Activated T-cell treated with anti-CD3 and anti-CD28 coated beads, Interleukin-2, amount 50 U/mL, for 4 hours (primary cell): ENCODE data around the gene PNKD. TPM values are rescaled to one million over a fixed set of nuclear protein-coding genes. Genes with fewer than 3 reads are reported as not detected.

Experiments used
- ATAC-seq, 2 donors: fragments of 200-7000 bp; cut with Tn5 transposase; one replicate each; pipeline ENCODE4 v1.10.0; 2021
- DNase-seq: peaks from one replicate; pipeline ENCODE4 v3.0.0-alpha.2; 2020
- H3K27me3 Mint-ChIP-seq: one replicate; pipeline ENCODE4 v1.8.0; 2021; ENCODE audit warnings: low read depth, mixed read lengths
- H3K36me3 Mint-ChIP-seq: one replicate; pipeline ENCODE4 v1.8.0; 2022; ENCODE audit warnings: mixed read lengths; ENCODE audit not compliant: insufficient read depth
- H3K4me1 Mint-ChIP-seq: one replicate; pipeline ENCODE4 v1.8.0; 2021; ENCODE audit warnings: low read depth, mixed read lengths
- H3K4me3 Mint-ChIP-seq: one replicate; pipeline ENCODE4 v1.8.0; 2021; ENCODE audit warnings: mild to moderate bottlenecking, moderate library complexity, mixed read lengths
- H3K9me3 Mint-ChIP-seq: one replicate; pipeline ENCODE4 v1.8.0; 2021; ENCODE audit warnings: mixed read lengths
- total RNA-seq, 3 donors: library from RNA; stranded (reverse); gene quantifications; one replicate each; pipeline ENCODE4 v1.2.1, GENCODE V29; 2021

Gene PNKD
- total RNA-seq, 3 donors from 2014 or later: 14.7 to 19.1 (median 17.8) TPM

DNA sequence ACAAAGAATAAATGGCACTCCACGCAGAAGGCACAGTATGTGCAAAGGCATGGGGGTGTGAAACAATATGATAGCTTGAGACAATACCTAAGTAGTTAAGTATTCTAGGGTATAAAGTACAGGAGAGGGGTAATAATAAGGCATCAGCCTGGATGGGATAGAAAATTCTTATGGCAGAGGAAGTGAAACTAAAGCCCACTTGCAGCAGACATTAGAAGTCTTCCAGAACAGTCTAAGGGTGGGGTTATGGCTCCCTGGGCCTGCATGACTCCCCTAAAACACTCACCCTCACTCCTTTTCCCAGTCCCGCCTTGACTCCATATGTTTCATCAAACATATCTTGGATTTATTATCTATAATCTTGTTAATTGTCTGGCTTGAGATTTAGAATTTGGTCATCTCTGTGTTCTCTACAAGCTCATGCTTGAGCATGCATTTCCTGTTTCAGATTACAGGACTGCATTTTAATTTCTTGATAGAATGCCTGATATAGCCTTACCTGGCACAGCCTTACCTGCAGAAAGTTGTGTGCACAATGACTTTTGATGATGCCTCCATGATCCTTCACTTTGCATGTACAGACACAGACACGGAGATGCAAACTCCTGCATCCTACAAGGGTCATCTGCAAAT lies 50.5 kb downstream of the PNKD start:
- H3K4me1 Mint-ChIP-seq: peaks cover 48% of the 10 kb centered on the region
- peaks cover 9% of the 10 kb centered on the region for H3K27me3 Mint-ChIP-seq
- no peaks in the 10 kb centered on the region for H3K36me3 Mint-ChIP-seq
- no peak overlapping the region for H3K4me3 Mint-ChIP-seq
- DNase-seq: no peak
- no peaks in the 10 kb centered on the region for H3K9me3 Mint-ChIP-seq
- ATAC-seq: no peak

GRCh38 chr2:218322768-218323525 lies 52.6 kb downstream of the PNKD start:
- H3K36me3 Mint-ChIP-seq: no peaks in the 10 kb centered on the region

GRCh38 chr2:218323526-218324472 lies 53.5 kb downstream of the PNKD start:
- ATAC-seq (no peak), DNase-seq (no peak)
- Mint-ChIP-seq H3K9me3 (no peaks in the 10 kb centered on the region), H3K36me3 (no peaks in the 10 kb centered on the region), H3K4me3 (peak overlapping the region; percentile 83), H3K4me1 (peaks cover 30% of the 10 kb centered on the region), H3K27me3 (peaks cover 9% of the 10 kb centered on the region)

More at GRCh38 chr2:218322768-218323525, 52.6 kb downstream of the PNKD start:
- Mint-ChIP-seq H3K4me1 (peaks cover 35% of the 10 kb centered on the region), H3K9me3 (no peaks in the 10 kb centered on the region), H3K27me3 (peaks cover 9% of the 10 kb centered on the region), H3K4me3 (peak overlapping the region; percentile 83)
- ATAC-seq: peak; percentile 81 to 83
- peak; percentile 25 for DNase-seq

GRCh38 chr2:218325566-218326160 lies 55.3 kb downstream of the PNKD start:
- ATAC-seq (no peak), DNase-seq (no peak)
- H3K4me1 Mint-ChIP-seq: peaks cover 30% of the 10 kb centered on the region

GRCh38 chr2:218326315-218326714 lies 56.0 kb downstream of the PNKD start:
- H3K9me3 Mint-ChIP-seq: no peaks in the 10 kb centered on the region
- peaks cover 25% of the 10 kb centered on the region for H3K4me1 Mint-ChIP-seq
- DNase-seq (no peak), ATAC-seq (no peak)
- H3K36me3 Mint-ChIP-seq: no peaks in the 10 kb centered on the region
- no peak overlapping the region for H3K4me3 Mint-ChIP-seq
- peaks cover 9% of the 10 kb centered on the region for H3K27me3 Mint-ChIP-seq

More at GRCh38 chr2:218325566-218326160, 55.3 kb downstream of the PNKD start:
- Mint-ChIP-seq H3K4me3 (no peak overlapping the region), H3K36me3 (no peaks in the 10 kb centered on the region), H3K9me3 (no peaks in the 10 kb centered on the region), H3K27me3 (peaks cover 9% of the 10 kb centered on the region)

DNA sequence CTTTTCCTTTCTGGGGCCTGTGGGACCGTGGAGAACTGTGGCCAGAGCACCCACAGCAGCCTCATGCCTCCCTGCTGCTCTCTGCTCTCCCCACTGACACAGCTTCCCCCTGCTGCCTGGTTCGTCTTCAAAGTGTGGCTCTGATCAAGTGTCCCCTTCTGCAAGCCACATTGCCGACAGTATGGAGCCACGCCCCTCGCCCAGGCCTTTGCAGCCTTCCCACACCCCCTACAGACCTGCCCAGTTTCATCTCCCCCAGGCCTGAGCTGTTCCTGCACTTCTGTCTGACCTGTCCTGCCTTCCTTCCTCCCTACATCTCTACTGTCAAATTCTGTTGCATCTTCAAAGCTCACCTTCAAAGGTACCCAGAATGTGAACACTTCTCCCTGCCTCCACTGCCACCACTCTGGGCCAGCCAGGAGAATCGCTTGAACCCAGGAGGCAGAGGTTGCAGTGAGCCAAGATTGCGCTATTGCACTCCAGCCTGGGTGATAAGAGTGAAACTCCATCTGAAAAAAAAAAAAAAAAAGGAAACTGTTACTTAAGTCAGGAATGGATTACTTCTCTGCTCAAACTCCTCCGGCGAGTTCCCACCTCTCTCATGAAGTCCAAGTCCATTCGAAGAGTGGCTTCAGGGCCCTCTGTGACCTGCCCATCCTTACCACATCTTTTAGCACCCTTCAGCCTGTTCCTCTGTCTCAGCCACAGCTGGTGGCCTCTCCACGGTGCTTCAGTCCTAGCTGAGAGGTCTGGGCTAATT lies 57.3 kb downstream of the PNKD start:
- no peaks in the 10 kb centered on the region for H3K9me3 Mint-ChIP-seq
- no peak overlapping the region for H3K4me3 Mint-ChIP-seq
- ATAC-seq: no peak
- peaks cover 9% of the 10 kb centered on the region for H3K27me3 Mint-ChIP-seq
- no peak for DNase-seq
- H3K4me1 Mint-ChIP-seq: peaks cover 17% of the 10 kb centered on the region
- no peaks in the 10 kb centered on the region for H3K36me3 Mint-ChIP-seq

DNA sequence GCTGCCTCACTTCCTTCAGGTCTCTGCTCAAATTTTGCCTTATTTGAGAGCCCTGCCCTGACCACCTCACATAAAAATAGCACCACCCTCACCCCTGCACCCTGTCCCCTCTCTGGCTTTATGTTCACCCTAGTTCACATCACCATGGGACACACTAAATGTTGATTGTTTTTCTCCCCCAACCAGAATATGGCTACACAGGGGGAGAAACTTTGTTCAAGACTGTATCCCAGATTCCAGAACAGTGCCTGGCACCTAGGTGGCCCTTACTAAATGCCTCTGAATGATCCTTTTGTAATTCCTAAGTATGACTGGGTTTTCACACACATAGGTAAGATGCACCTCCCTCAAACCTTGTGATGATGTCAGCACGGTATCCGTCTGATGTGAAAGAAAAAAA lies 58.0 kb downstream of the PNKD start:
- Mint-ChIP-seq H3K9me3 (no peaks in the 10 kb centered on the region), H3K4me1 (peaks cover 16% of the 10 kb centered on the region), H3K27me3 (peaks cover 9% of the 10 kb centered on the region), H3K4me3 (no peak overlapping the region), H3K36me3 (no peaks in the 10 kb centered on the region)
- ATAC-seq (no peak), DNase-seq (no peak)

- DNase-seq (no peak), ATAC-seq (no peak)
- no peak overlapping the region for H3K4me3 Mint-ChIP-seq
- peaks cover under 1% of the 10 kb centered on the region for H3K27me3 Mint-ChIP-seq
- no peaks in the 10 kb centered on the region for H3K36me3 Mint-ChIP-seq
- no peaks in the 10 kb centered on the region for H3K9me3 Mint-ChIP-seq
- peaks cover 7% of the 10 kb centered on the region for H3K4me1 Mint-ChIP-seq
These were observed 58.9 kb downstream of the PNKD start for GRCh38 chr2:218329027-218329825.

DNA sequence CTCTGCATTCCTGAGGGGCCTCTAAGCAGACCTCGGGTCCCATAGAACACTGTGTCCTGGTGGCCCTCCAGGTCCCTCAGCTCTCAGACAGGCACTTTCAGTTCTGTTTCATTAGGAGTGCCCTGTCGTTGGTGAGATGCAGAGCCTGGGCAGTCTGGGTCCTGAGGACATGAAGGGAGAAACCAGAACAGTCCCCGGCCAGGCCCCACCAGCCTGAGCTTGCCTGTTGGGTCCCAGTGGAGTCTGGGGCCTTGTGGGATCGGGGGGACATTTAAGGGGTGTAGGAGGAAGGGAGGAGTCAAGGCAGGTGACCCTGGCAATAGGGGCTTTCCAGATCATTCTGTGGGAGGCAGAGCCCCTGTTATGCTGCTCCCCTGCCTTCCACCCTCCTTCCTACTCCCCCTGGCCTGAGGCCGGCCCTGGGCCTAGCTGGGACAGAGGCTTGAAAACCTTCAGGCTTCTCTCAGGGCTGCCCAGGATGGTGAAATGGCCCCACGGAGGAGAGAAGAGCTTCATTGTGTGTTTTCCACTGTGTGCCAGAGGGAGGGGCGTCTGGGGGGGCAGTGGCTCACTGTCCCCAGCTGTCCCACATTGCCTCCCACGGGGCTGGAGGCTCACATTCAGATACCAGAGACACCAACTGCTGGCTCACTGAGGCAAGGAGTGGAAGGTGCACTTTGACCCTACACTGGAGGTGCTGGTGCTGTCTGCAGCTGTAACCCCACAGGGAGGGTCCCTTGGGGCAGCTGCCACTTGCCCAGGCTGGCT lies 59.7 kb downstream of the PNKD start:
- no peak for DNase-seq
- H3K4me3 Mint-ChIP-seq: no peak overlapping the region
- H3K9me3 Mint-ChIP-seq: no peaks in the 10 kb centered on the region
- H3K36me3 Mint-ChIP-seq: no peaks in the 10 kb centered on the region
- peak in 1 of 2 donors; percentile 17 for ATAC-seq
- H3K4me1 Mint-ChIP-seq: peaks cover 7% of the 10 kb centered on the region
- H3K27me3 Mint-ChIP-seq: no peaks in the 10 kb centered on the region

- Mint-ChIP-seq H3K9me3 (no peaks in the 10 kb centered on the region), H3K4me1 (no peaks in the 10 kb centered on the region), H3K4me3 (no peak overlapping the region), H3K36me3 (no peaks in the 10 kb centered on the region), H3K27me3 (no peaks in the 10 kb centered on the region)
- DNase-seq: no peak
- ATAC-seq: no peak
These were observed 61.4 kb downstream of the PNKD start for GRCh38 chr2:218331745-218332144.

- no peak for DNase-seq
- Mint-ChIP-seq H3K27me3 (no peaks in the 10 kb centered on the region), H3K9me3 (no peaks in the 10 kb centered on the region), H3K4me1 (no peaks in the 10 kb centered on the region), H3K4me3 (no peak overlapping the region), H3K36me3 (no peaks in the 10 kb centered on the region)
- no peak for ATAC-seq
These were observed 62.0 kb downstream of the PNKD start for GRCh38 chr2:218332288-218332687.

DNA sequence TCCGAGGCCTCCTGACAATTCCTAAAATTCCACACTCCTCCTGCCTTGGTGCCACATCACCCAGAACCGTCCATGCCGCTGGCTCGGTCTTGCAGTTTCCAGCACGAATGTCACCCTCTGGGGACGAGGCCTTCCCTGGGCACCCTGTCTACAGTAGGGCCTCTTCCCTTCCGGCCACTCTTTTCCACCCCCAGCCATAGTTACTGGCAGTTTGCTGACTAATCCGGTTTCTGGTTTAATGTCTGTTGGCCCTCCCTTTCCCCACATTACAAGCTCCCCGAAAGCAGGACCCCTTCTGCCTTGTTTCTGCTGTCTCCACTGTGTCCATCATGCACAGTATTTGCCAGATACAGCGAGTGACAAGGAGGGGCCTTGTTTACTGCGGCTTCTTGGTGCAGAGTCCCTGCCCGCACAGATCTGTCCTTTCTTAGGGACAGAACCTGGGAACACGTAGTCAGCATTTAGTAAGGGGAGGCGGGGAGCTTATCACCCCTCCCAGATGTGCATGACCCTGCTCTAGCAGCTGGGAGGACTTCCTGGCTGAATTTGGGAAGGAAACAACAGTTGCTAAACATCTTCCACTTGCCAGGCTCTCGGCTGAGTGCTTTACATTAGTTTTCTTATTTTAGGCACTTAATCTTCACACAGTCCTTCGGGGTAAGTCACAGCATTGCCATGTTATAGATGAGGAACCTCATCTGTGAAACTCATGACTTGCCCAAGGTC lies 62.8 kb downstream of the PNKD start:
- DNase-seq: no peak
- no peaks in the 10 kb centered on the region for H3K4me1 Mint-ChIP-seq
- H3K27me3 Mint-ChIP-seq: no peaks in the 10 kb centered on the region
- H3K9me3 Mint-ChIP-seq: no peaks in the 10 kb centered on the region
- no peak overlapping the region for H3K4me3 Mint-ChIP-seq
- no peaks in the 10 kb centered on the region for H3K36me3 Mint-ChIP-seq
- no peak for ATAC-seq
